Body of pancreas (tissue), 4 donors: ENCODE data around the gene S100A4.

Experiments used
- CTCF ChIP-seq, 7 experiments: fragments of 450-650 bp in 4 of 7; fragments of 200-600 bp in 3 of 7; sonication (generic) in 3 of 7; IDR thresholded peaks; one replicate each; pipeline ENCODE4 v1.5.1; 2016 to 2019; ENCODE audit warnings: antibody characterized with exemption in 7 of 7
- POLR2A ChIP-seq, 3 donors: fragments of 450-650 bp; IDR thresholded peaks; one replicate each; pipeline ENCODE4 v1.6.1; 2016; ENCODE audit warnings: antibody characterized with exemption in 3 of 3, mild to moderate bottlenecking in 2 of 3

- no peak for TF ChIP-seq POLR2A (IDR thresholded peaks at IDR 0.05)
- TF ChIP-seq CTCF (IDR thresholded peaks at IDR 0.05): no peak
These were observed 38.4 kb upstream of the S100A4 start for GRCh38 chr1:153583976-153584375.
